Endothelial cell (in vitro differentiated cells): ENCODE data around the gene HHIPL1. TPM values are rescaled to one million over a fixed set of nuclear protein-coding genes. Genes with fewer than 3 reads are reported as not detected.
A peak's percentile ranks its signal among the peaks of the same experiment; 100 is the strongest.

Source experiments
- DNase-seq: peaks from one replicate; pipeline ENCODE4 v3.0.0; 2021; ENCODE audit warnings: low spot score
- H3K27ac Mint-ChIP-seq: one replicate; pipeline ENCODE4 v1.8.0; 2021; ENCODE audit warnings: mixed read lengths, inconsistent platforms; ENCODE audit not compliant: unreplicated experiment
- H3K27me3 Mint-ChIP-seq: one replicate; pipeline ENCODE4 v1.8.0; 2021; ENCODE audit warnings: mild to moderate bottlenecking, moderate library complexity, mixed read lengths, inconsistent platforms; ENCODE audit not compliant: unreplicated experiment
- H3K36me3 Mint-ChIP-seq: one replicate; pipeline ENCODE4 v1.8.0; 2021; ENCODE audit warnings: mild to moderate bottlenecking, low read depth, mixed read lengths, inconsistent platforms; ENCODE audit not compliant: unreplicated experiment
- H3K4me1 Mint-ChIP-seq: one replicate; pipeline ENCODE4 v1.8.0; 2021; ENCODE audit warnings: mild to moderate bottlenecking, mixed read lengths, inconsistent platforms; ENCODE audit not compliant: unreplicated experiment
- H3K4me3 Mint-ChIP-seq: one replicate; pipeline ENCODE4 v1.8.0; 2021; ENCODE audit warnings: mild to moderate bottlenecking, mixed read lengths, inconsistent platforms; ENCODE audit not compliant: unreplicated experiment
- H3K9me3 Mint-ChIP-seq: one replicate; pipeline ENCODE4 v1.8.0; 2021; ENCODE audit warnings: mixed read lengths, inconsistent platforms; ENCODE audit not compliant: unreplicated experiment
- total RNA-seq: library from RNA; stranded (reverse); fragmentation: NEBNext Ultra II Directional; extraction: Animal tissue kit (Norgen Biotek cat#: 25700); gene quantifications from one replicate; pipeline ENCODE4 v1.2.1, GENCODE V29; 2021; ENCODE audit not compliant: unreplicated experiment
- TF ChIP-seq, protein P1 (sequence below): fragments of 200-600 bp; sonication (generic); IDR thresholded peaks from one replicate; pipeline ENCODE4 v1.5.0; 2021; ENCODE audit warnings: antibody characterized with exemption; ENCODE audit not compliant: unreplicated experiment

The HHIPL1 gene
- total RNA-seq, 1 donor from 2014 or later: 15.1 TPM

DNA sequence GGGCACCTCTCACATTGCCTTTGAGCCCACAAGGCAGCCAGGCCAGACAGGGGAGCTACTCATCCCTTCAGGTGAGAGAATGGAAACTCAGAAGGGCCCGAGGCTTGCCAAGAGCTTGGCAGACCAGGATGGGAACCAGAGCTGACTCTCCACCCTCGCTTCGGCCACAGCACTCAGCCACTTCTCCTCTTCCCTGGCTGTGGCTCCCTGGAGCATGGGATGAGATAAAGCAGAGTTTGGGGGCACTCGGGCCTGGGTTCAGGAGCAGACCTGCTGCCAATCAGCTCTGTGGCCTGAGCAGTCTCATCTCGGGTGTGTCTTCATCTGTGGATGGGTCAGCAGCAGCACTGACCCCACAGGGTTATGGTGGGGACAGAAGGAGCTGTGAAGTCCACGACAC, 20.9 kb upstream of the HHIPL1 start:
- DNase-seq: no peak
- H3K36me3 Mint-ChIP-seq: no peaks in the 10 kb centered on the region
- TF ChIP-seq, protein P1, sequence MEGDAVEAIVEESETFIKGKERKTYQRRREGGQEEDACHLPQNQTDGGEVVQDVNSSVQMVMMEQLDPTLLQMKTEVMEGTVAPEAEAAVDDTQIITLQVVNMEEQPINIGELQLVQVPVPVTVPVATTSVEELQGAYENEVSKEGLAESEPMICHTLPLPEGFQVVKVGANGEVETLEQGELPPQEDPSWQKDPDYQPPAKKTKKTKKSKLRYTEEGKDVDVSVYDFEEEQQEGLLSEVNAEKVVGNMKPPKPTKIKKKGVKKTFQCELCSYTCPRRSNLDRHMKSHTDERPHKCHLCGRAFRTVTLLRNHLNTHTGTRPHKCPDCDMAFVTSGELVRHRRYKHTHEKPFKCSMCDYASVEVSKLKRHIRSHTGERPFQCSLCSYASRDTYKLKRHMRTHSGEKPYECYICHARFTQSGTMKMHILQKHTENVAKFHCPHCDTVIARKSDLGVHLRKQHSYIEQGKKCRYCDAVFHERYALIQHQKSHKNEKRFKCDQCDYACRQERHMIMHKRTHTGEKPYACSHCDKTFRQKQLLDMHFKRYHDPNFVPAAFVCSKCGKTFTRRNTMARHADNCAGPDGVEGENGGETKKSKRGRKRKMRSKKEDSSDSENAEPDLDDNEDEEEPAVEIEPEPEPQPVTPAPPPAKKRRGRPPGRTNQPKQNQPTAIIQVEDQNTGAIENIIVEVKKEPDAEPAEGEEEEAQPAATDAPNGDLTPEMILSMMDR: no peak
- H3K9me3 Mint-ChIP-seq: no peaks in the 10 kb centered on the region
- peaks cover 32% of the 10 kb centered on the region for H3K4me1 Mint-ChIP-seq
- H3K27me3 Mint-ChIP-seq: peaks cover 4% of the 10 kb centered on the region
- no peak overlapping the region for H3K27ac Mint-ChIP-seq
- H3K4me3 Mint-ChIP-seq: no peak overlapping the region

DNA sequence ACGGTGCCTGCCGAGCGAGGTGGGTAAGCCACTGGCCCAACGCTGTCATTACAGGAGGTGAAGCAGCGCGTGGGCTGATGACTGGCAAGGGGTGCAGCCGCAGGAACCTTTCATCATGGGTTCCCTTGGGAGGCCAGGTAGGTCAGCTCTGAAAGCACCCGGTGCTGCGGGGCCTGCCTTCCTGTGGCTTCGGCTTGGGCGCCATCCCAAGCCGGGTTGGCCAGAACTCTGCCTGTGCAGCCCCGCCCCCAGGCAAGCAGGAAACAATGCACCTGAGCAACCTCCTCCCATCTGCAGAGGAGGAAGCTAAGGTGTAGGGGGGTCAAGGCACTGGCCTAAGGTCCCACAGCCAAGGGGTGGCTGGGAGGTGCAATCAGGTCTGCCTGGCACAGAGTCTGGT, 20.0 kb upstream of the HHIPL1 start:
- TF ChIP-seq, protein P1: no peak
- Mint-ChIP-seq H3K9me3 (no peaks in the 10 kb centered on the region), H3K27me3 (peaks cover 4% of the 10 kb centered on the region), H3K27ac (no peak overlapping the region), H3K4me1 (peaks cover 24% of the 10 kb centered on the region), H3K4me3 (no peak overlapping the region), H3K36me3 (no peaks in the 10 kb centered on the region)
- no peak for DNase-seq

DNA sequence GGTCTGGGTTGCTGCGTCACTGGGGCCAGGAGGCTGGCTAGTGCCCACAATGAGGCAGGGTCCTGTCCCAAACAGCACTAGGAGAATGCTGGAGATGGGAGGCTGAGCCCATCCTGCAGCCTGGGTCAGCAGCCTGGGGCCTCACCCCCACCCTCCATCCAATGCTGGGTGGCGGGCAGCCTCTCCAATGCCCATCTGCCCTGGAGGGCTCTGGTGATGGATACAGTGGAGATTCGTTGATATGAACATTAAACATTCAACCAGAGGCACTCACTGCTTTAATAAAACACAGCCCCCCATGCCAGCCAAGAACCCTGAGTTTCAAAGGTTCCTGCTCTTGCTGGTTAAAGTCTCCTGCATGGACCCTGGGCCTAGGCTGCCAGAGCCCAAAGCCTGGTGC, 19.5 kb upstream of the HHIPL1 start:
- H3K27ac Mint-ChIP-seq: no peak overlapping the region
- no peak overlapping the region for H3K4me3 Mint-ChIP-seq
- TF ChIP-seq, protein P1: no peak
- H3K36me3 Mint-ChIP-seq: no peaks in the 10 kb centered on the region
- H3K27me3 Mint-ChIP-seq: peaks cover 4% of the 10 kb centered on the region
- no peaks in the 10 kb centered on the region for H3K9me3 Mint-ChIP-seq
- peaks cover 23% of the 10 kb centered on the region for H3K4me1 Mint-ChIP-seq
- DNase-seq: no peak

DNA sequence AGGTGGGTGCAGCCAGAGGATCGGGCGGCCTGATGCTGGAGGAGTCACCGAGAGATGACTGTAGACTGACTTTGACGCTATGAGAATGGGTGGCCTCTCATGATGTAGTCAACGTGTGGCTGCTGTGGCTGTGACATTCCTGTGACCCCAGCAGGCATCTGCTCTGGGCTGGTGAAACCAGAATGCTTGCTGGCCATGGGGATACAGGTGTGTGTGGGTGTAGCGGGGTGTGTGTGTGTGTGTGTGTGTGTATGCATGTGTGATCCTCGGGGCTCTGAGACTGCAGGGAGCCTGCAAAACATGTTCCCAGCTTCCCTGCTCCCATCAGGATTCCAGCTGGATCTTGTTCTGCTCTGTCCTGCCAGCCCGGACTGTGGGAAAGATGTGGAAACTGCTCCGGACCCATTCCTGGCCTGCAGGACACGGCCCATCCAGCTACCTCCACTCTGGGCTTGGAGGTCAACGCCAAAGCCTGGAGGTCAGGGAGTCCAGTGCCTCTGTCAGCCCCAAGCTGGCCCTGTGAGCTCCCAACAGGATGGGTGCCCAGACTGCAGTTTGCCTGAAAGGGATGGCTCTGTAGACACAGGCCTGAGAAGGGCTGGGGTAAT, 18.8 kb upstream of the HHIPL1 start:
- Mint-ChIP-seq H3K27ac (no peak overlapping the region), H3K4me3 (no peak overlapping the region), H3K36me3 (no peaks in the 10 kb centered on the region), H3K27me3 (peaks cover 5% of the 10 kb centered on the region), H3K9me3 (no peaks in the 10 kb centered on the region), H3K4me1 (peaks cover 23% of the 10 kb centered on the region)
- no peak for DNase-seq
- TF ChIP-seq, protein P1: no peak

DNA sequence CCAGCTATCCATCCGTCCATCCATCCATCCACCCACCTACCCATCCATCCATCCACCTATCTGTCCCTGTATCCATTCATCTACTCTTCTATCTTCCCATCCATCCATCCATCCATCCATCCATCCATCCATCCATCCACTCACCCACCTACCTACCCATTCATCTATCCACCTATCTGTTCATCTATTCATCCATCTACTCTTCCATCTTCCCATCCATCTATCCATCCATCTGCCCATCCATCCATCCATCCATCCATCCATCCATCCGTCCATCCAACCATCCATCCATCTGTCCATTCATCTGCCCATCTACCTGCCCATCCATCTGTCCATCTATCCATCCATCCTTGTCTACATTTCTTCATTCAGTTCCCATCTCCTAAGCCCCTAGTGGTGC, 17.8 kb upstream of the HHIPL1 start:
- Mint-ChIP-seq H3K9me3 (no peaks in the 10 kb centered on the region), H3K27me3 (peaks cover 5% of the 10 kb centered on the region), H3K36me3 (no peaks in the 10 kb centered on the region), H3K4me3 (peak overlapping the region; percentile 3), H3K4me1 (peaks cover 18% of the 10 kb centered on the region), H3K27ac (peak overlapping the region; percentile 7)
- DNase-seq: no peak
- TF ChIP-seq, protein P1: no peak
